Stimulated activated CD4-positive, alpha-beta T cell treated with anti-CD3 and anti-CD28 coated beads, Interleukin-1b, Interleukin-23, amount 100 ng/mL, for 1 hour (primary cell): ENCODE results near the gene CAMK2D.

Experiments used
- DNase-seq, 2 donors: peaks; one replicate each; pipeline ENCODE4 v3.0.0-alpha.2; 2020; ENCODE audit warnings: low read depth in 2 of 2

Gene CAMK2D

GRCh38 chr4:113524096-113524495, 237.4 kb downstream of the CAMK2D start:
- DNase-seq: no peak

- DNase-seq: no peak
These were observed 239.1 kb downstream of the CAMK2D start for GRCh38 chr4:113522433-113522832.

GRCh38 chr4:113513382-113513781, 248.2 kb downstream of the CAMK2D start:
- no peak for DNase-seq

GRCh38 chr4:113512880-113513279, 248.7 kb downstream of the CAMK2D start:
- no peak for DNase-seq

GRCh38 chr4:113511944-113512343, 249.6 kb downstream of the CAMK2D start:
- no peak for DNase-seq

GRCh38 chr4:113509851-113510250, 251.7 kb downstream of the CAMK2D start:
- no peak for DNase-seq

GRCh38 chr4:113505044-113505443, 256.5 kb downstream of the CAMK2D start:
- no peak for DNase-seq

- no peak for DNase-seq
These were observed 257.1 kb downstream of the CAMK2D start for GRCh38 chr4:113504422-113504821.

- no peak for DNase-seq
These were observed 257.8 kb downstream of the CAMK2D start for GRCh38 chr4:113503691-113504090.

GRCh38 chr4:113502906-113503305, 258.6 kb downstream of the CAMK2D start:
- DNase-seq: no peak

- DNase-seq: no peak
These were observed 259.1 kb downstream of the CAMK2D start for GRCh38 chr4:113502476-113502875.

GRCh38 chr4:113500424-113500823, 261.1 kb downstream of the CAMK2D start:
- DNase-seq: no peak

GRCh38 chr4:113499696-113500095, 261.8 kb downstream of the CAMK2D start:
- no peak for DNase-seq

GRCh38 chr4:113499166-113499565, 262.4 kb downstream of the CAMK2D start:
- DNase-seq: no peak

GRCh38 chr4:113497154-113497884, 264.2 kb downstream of the CAMK2D start:
- DNase-seq: no peak

GRCh38 chr4:113496698-113497097, 264.8 kb downstream of the CAMK2D start:
- DNase-seq: no peak

GRCh38 chr4:113495790-113496189, 265.7 kb downstream of the CAMK2D start:
- DNase-seq: no peak

- DNase-seq: no peak
These were observed 278.4 kb downstream of the CAMK2D start for GRCh38 chr4:113483131-113483530.

GRCh38 chr4:113482325-113482724, 279.2 kb downstream of the CAMK2D start:
- no peak for DNase-seq

- no peak for DNase-seq
These were observed 279.7 kb downstream of the CAMK2D start for GRCh38 chr4:113481820-113482219.

- DNase-seq: no peak
These were observed 281.4 kb downstream of the CAMK2D start for GRCh38 chr4:113480109-113480508.

GRCh38 chr4:113478032-113478431, 283.5 kb downstream of the CAMK2D start:
- no peak for DNase-seq

GRCh38 chr4:113476800-113477199, 284.7 kb downstream of the CAMK2D start:
- no peak for DNase-seq

- DNase-seq: no peak
These were observed 287.5 kb downstream of the CAMK2D start for GRCh38 chr4:113474017-113474416.
